NCI-H748 treated with DMSO at 0.1 percent for 48 hours (cell line): ENCODE results near the gene MPND.

Experiments used
- DNase-seq: peaks from one replicate; lab custom pipeline; 2025; lab: John Stamatoyannopoulos, UW

MPND gene

DNA sequence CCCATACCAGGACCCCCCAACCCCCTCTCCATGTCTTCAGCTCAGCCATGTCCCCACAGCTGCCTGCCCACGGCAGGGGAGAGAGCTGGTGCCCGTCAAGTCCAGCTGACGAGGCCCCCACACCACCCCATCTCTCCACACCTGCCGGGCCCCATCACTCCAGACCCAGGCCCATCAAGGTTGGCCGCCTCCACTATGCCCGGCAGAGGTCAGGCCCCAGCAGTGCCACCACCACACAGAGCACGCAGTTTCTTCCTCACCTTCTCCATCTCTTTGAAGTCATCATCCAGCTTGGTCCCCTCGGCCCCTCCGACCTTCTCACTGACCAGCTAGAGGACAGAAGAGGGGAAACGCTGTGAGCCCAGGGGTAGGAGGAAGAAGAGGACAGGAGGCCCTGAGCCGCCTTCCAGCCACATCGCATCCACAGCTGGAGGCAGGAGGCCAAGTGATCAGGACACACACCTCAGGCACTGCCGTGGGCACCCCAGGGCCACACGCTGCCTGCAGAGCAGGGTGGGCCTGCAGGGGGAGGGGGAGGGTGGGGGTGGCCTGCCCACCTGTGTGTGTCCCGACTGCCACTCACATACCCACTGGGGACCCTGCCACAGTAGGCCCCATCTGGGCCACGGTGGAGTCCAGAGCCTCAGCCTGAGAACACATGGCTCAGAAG lies 23.4 kb downstream of the MPND start:
- DNase-seq: no peak

DNA sequence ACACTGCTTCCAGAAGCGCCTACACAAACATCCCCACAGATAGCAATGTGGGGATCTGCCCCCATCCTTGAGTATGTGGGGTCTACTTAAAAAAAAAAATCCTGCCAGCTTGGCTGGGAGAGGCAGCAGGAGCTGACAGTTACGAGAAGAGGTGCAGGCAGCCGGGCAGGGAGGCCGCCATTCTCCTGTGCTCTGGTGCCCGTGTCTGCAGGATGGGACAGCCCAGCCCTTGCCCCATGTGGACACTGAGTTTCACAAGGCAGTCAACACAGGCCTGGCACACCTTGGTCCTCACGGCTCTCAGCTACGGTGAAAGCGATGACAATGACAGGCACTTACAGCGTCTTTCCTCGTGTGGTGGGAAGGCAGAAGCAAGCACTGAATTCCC lies 24.0 kb downstream of the MPND start:
- DNase-seq: no peak

GRCh38 chr19:4367781-4368127 lies 24.4 kb downstream of the MPND start:
- no peak for DNase-seq

GRCh38 chr19:4368128-4368820 lies 24.9 kb downstream of the MPND start:
- DNase-seq: no peak

- DNase-seq: no peak
Measured at GRCh38 chr19:4369109-4369887, 25.9 kb downstream of the MPND start.

GRCh38 chr19:4369888-4370260 lies 26.5 kb downstream of the MPND start:
- no peak for DNase-seq

- DNase-seq: no peak
Measured at GRCh38 chr19:4370418-4371041, 27.2 kb downstream of the MPND start.

DNA sequence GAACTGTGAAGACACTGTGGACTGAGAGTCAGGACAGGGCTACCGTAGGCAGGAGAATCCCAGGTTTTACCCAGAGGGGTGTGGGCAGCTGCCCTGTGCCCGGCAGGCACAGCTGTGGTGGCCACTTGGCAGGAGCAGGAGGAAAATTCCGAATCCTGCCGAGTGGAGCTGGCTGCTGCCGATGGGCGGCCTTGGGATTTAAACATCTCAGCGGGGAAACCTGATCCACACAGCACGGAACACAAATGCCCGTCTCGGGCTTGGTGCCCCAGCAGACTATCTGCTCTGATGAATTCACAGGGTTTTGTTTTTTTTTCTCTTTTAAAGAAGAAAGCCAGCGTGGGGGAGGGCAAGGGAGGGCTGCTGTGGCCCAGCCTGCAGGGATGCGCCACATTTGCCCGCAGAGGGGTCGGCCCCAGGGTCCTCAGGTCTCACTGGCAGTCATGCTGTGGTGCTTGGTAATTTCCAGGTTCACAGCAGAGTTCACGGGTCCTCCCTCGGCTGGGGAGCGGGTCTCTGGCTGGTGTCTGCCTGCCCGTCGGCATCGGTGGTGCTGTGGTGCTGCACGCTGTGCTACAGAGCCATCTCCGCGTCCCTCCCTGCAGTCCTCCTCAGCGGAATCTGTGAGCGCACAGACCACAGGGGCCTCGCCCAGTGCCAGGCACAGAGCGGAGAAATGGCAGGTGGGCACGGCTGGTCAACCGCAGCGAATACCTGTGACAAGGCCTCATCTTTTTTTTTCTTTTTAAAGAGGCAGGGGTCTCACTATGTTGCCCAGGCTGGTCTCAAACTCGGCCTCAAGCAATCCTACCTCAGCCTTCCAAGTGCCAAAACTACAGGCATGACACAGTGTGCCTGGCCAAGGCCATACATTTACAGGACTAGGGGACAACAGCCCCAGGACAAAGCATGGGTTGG lies 28.1 kb downstream of the MPND start:
- DNase-seq: no peak

DNA sequence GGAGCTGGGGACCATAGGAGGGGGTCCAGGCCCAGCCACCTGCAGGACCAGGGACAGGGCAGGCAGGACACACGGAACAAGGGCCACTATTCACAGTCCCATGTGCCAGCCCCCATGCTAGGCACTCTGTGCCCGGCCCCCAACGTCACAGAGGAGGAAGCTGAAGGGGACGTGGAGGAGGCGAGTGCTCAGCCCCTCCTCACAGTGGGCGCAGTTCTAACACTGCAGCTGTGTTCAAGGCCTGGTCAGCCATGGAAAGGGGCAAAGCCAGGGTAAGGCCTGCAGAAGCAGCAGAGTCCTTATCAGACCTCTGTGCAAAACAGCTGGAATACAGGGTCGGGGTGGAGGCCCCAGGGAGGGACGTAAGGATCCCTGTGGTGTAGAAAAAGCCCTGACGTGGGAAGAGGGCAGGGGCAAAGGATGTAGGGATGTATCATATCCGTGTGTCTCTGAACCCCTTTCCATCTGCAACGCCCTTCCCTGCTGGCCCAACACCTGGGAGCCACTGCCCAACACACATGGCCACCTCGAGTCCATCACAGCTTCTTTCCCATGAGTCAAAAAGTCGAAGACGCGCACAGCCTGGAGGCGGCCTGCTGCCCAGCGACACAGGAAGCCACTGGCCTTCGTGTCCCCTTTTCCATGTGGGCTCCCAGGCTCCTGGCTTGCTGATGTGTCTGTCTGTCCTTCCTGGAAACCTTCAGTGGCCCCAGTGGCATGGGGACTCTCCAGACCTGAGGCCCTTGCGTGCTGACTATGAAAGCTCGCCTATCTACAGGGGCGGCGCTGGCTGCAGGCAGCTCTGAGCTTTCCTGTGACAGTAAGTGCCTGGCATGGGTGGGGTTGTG lies 29.0 kb downstream of the MPND start:
- no peak for DNase-seq

DNA sequence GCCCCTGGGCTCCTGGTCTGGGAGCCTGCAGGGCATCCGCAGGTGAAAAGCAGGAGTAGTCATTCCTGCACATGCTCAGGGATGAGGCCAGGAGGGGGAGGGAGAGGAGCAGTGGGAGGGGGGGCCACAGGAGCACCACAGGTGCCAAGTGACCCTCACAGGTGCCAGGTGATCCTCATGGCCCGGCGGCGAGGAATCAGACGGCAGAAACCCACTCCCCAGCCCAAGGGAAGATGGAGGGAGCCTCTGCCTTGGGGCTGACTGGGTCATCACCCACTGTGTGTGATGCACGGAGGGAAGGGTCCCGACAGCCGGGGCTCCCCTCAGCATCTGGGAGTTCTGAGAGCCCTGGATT lies 29.6 kb downstream of the MPND start:
- DNase-seq: no peak

- no peak for DNase-seq
Measured at GRCh38 chr19:4373601-4374497, 30.5 kb downstream of the MPND start.

DNA sequence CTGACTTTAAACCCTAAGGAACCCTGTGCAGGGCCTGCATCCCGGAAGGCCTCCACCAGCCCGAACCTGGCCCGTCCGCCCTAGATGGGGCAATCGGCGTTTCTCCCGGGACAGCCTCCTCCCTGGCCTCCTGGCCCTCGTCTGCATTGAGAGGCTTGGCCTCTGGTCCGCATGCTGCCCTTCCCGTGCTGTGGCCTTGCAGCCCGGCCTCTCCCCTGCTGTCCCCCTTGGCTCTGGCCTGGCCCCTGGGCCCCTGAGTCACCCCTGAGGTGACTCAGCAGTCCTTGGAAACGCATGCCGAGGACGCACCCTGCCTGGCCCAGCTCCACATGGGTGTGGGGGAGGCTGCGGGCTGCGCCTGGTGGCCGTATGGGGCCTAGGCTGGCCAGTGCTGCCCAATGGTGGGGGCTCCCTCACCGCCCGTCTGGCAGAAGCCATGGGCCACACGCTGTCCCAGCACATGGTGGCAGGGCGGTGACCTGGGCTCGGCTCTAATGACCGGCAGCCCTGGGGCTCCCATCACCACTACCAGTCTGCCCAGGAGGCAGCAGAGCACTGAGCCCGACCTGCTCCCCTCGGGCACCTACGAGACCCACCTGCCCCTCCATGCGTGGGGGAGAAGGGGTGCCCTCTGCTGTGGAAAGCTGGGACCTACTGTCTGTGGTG lies 31.3 kb downstream of the MPND start:
- DNase-seq: no peak

DNA sequence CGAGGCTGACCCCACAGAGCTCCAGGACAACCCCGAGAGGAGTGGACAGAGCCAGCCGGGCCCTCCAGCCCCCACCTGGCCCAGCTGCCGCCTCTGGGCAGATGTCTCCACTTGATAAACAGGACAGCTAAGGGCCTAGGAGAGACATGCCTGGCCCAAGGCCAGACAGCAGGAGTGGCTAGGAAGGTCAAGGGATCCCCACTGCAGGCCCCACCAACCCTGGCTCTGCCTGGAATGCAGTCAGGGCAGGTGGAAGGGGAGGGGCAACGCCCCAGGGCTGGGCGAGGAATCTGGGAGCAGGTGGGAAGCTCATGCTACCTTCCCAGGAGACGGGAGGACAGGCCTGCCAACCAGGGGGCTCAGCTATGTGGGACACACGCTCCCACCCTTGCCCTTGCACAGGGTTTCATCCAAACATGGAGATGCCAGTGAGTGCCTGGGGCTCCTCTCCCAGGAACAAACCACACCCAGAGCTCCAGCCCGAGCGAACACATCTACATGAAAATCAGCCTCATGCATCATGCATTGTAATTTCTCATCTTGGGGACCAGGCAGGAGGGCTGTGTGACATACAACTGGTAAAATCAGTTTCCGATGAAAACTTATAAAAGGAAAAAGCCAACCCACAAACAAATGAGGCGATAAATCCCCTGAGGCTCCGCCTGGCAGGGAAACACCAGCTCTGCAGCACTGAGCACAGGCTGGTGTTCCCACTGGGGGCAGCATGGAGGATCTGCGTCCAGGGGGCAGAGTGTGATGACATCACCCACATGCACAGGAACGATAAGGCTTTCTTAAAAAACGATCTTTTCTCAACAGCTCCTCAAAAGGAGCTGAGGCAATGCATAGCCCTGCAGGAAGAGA lies 32.0 kb downstream of the MPND start:
- no peak for DNase-seq

GRCh38 chr19:4376028-4376670 lies 32.8 kb downstream of the MPND start:
- DNase-seq: no peak

DNA sequence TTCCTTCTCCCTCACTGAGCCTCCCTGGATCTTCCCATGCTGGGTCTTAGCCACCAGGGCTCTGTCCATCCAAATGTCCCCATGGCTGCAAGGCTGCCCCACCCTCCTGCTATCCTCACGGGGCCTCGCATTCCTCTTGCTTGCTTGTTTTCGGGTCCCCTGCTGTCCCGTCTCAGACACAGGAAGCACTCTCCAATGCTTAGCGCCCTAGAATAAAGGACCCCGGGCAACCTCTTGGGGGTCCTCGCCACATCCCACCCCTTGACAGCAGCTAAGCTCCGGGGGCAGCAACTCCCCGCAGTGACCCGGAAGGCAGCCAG lies 33.3 kb downstream of the MPND start:
- no peak for DNase-seq

DNA sequence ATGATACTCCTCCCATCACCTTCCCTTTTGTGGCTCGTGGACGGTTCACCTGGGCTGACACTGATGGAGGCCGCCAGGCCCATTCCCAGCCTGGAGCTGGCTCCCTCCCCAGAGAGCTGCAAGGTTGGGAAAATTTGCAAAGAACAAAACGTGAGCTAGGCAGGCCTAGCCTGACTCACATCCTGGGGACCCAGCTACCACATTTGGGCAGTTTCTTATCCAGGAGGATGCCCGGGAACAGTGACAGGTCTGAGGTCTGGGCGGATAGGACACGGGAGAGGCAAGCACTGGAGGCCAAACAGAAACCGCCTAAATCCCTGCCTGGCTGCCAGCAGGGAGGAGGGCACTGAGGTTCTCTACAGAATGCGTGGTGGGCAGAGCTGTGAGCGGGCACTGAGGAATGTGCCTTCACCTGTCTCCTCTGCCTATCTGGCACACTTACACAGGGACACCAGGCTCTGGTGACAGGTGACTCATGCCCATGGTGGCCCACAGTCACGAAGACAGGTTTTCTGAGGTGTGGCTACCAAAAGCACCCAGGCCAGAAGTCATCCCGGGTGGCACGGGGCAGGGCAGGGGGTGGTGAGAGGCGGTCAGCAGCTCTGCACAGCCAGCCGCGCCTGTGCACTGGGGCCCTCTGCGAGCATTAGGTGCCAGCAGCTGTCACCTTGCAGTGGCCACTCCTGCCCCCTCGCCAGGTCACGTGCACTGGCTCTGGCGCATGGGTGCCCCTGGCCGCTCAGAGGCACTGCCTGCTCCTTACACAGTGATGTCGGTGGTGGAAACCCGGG lies 33.8 kb downstream of the MPND start:
- DNase-seq: no peak

GRCh38 chr19:4378886-4379285 lies 35.5 kb downstream of the MPND start:
- no peak for DNase-seq
